CD4-positive, alpha-beta T cell treated with Interleukin-1 beta for 1 hour (primary cell): Measurements from ENCODE around the gene FBXO31.
A peak's percentile ranks its signal among the peaks of the same experiment; 100 is the strongest.
"Not testable (repeated sequence)": the region's sequence is repeated elsewhere in the genome, so short reads cannot be mapped to it uniquely, and the experiment has no call there.

Experiments used
- DNase-seq, 2 donors: peaks; one replicate each; pipeline ENCODE4 v3.0.0-alpha.2; 2020 to 2022

FBXO31 gene

GRCh38 chr16:87410968-87411367 lies 27.4 kb upstream of the FBXO31 start:
- DNase-seq = no peak

GRCh38 chr16:87410530-87410929 lies 27.0 kb upstream of the FBXO31 start:
- no peak for DNase-seq

- no peak for DNase-seq
Measured at GRCh38 chr16:87409781-87410180, 26.2 kb upstream of the FBXO31 start.

GRCh38 chr16:87409153-87409552 lies 25.6 kb upstream of the FBXO31 start:
- no peak for DNase-seq

- DNase-seq = peak in 1 of 2 donors; percentile 30
Measured at GRCh38 chr16:87407511-87408112, 24.0 kb upstream of the FBXO31 start.

GRCh38 chr16:87406495-87407088 lies 23.0 kb upstream of the FBXO31 start:
- no peak for DNase-seq

- no peak for DNase-seq
Measured at GRCh38 chr16:87404764-87405625, 21.4 kb upstream of the FBXO31 start.

GRCh38 chr16:87395181-87395842 lies 11.7 kb upstream of the FBXO31 start:
- no peak for DNase-seq

GRCh38 chr16:87393680-87394055 lies 10.1 kb upstream of the FBXO31 start:
- DNase-seq = no peak

- DNase-seq = peak; percentile 33 to 35
Measured at GRCh38 chr16:87392821-87393679, 9.5 kb upstream of the FBXO31 start.

GRCh38 chr16:87391950-87392820 lies 8.6 kb upstream of the FBXO31 start, which contains the start of gene MAP1LC3B:
TSS of gene MAP1LC3B (plus strand) at chr16:87392336. CDS start at chr16:87392428, 92 bp downstream.
- DNase-seq = peak; percentile 98 to 99

- DNase-seq = no peak
Measured at GRCh38 chr16:87391324-87391949, 7.9 kb upstream of the FBXO31 start.

- no peak for DNase-seq
Measured at GRCh38 chr16:87390641-87391323, 7.2 kb upstream of the FBXO31 start.

- not testable (repeated sequence) for DNase-seq
Measured at GRCh38 chr16:87389914-87390313, 6.3 kb upstream of the FBXO31 start.

GRCh38 chr16:87389245-87389644 lies 5.7 kb upstream of the FBXO31 start:
- no peak for DNase-seq

GRCh38 chr16:87388818-87389134 lies 5.2 kb upstream of the FBXO31 start:
- no peak for DNase-seq

- DNase-seq = peak; percentile 95
Measured at GRCh38 chr16:87387942-87388817, 4.6 kb upstream of the FBXO31 start.

- not testable (repeated sequence) for DNase-seq
Measured at GRCh38 chr16:87384875-87385167, 1.2 kb upstream of the FBXO31 start.

- DNase-seq = no peak
Measured at GRCh38 chr16:87384162-87384874, 742 bp upstream of the FBXO31 start.
